Fibroblast of mammary gland (primary cell): ENCODE measurements around the gene PNMA8B.

ENCODE experiments used
- DNase-seq: peaks from one replicate; pipeline ENCODE4 v3.0.0-alpha.2; 2010; ENCODE audit warnings: low read depth
- H3K4me3 ChIP-seq: 2 replicates; pipeline ENCODE4 v1.5.1; 2011; ENCODE audit warnings: low read depth, mild to moderate bottlenecking, low read length, moderate library complexity; ENCODE audit not compliant: control insufficient read depth
- CTCF ChIP-seq: conservative IDR thresholded peaks from 2 replicates; pipeline ENCODE4 v1.5.1; 2011; ENCODE audit warnings: low read depth, low read length, inconsistent platforms; ENCODE audit not compliant: control insufficient read depth, insufficient read depth

PNMA8B gene

GRCh38 chr19:46448601-46449000, 47.1 kb downstream of the PNMA8B start:
- no peak for DNase-seq
- no peak for TF ChIP-seq CTCF
- H3K4me3 ChIP-seq: no peak overlapping the region

- no peak overlapping the region for H3K4me3 ChIP-seq
- no peak for DNase-seq
- TF ChIP-seq CTCF: no peak
Observed at GRCh38 chr19:46447824-46448223, 47.8 kb downstream of the PNMA8B start.

GRCh38 chr19:46447006-46447405, 48.7 kb downstream of the PNMA8B start:
- DNase-seq: no peak
- H3K4me3 ChIP-seq: no peak overlapping the region
- TF ChIP-seq CTCF: no peak

DNA sequence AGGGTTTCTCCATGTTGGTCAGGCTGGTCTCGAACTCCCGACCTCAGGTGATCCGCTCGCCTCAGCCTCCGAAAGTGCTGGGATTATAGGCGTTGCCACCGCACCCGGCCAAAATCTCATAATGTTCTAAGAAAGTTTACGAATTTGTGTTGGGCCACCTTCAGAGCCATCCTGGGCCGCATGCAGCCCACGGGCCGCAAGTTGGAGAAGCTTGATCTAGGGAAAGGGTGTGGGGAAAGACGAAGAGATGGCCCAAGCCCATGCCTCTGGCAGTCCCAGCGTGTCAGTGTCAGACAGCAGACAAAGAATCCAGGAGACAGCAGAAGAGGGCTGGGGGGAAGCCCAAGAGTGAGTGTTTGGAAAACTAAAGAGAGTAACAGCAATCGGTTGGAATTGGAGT, 49.6 kb downstream of the PNMA8B start:
- DNase-seq: no peak
- no peak for TF ChIP-seq CTCF
- no peak overlapping the region for H3K4me3 ChIP-seq

GRCh38 chr19:46442808-46443450, 52.7 kb downstream of the PNMA8B start:
- peak; percentile 78 for DNase-seq
- H3K4me3 ChIP-seq: no peak overlapping the region
- TF ChIP-seq CTCF: no peak

GRCh38 chr19:46441866-46442265, 53.8 kb downstream of the PNMA8B start:
- DNase-seq: no peak
- no peak overlapping the region for H3K4me3 ChIP-seq
- TF ChIP-seq CTCF: no peak
